ENCODE results near the gene BTNL9. TPM values are rescaled to one million over a fixed set of nuclear protein-coding genes. Genes with fewer than 3 reads are reported as not detected.

Gene BTNL9
- total RNA-seq, 4 donors from 2014 or later: 9.0 to 36.9 (median 18.9) TPM

- H3K27me3 ChIP-seq: peaks cover 0 to 4% of the 10 kb centered on the region in 2 donors
- TF ChIP-seq POLR2A (IDR thresholded peaks at IDR 0.05) (no peak), CTCF (IDR thresholded peaks at IDR 0.05) (no peak)
- no peak for DNase-seq
- H3K4me1 ChIP-seq: no peaks in the 10 kb centered on the region
- H3K4me3 ChIP-seq: no peak overlapping the region
- no peaks in the 10 kb centered on the region for H3K9me3 ChIP-seq
- intact Hi-C loops (cut with DNase I; ENCODE audit: low total_unique reads): no loop called here
- H3K36me3 ChIP-seq: no peaks in the 10 kb centered on the region
- no peak overlapping the region for H3K27ac ChIP-seq
Measured at GRCh38 chr5:181047921-181048320, 7.9 kb downstream of the BTNL9 start.

GRCh38 chr5:181050016-181050415, 9.9 kb downstream of the BTNL9 start:
- intact Hi-C loops (cut with DNase I; ENCODE audit: low total_unique reads): no loop called here
- no peak for DNase-seq
- Histone ChIP-seq H3K4me1 (no peaks in the 10 kb centered on the region), H3K4me3 (no peak overlapping the region), H3K27ac (no peak overlapping the region), H3K36me3 (no peaks in the 10 kb centered on the region), H3K27me3 (peaks cover 0 to 16% of the 10 kb centered on the region in 2 donors), H3K9me3 (no peaks in the 10 kb centered on the region)
- TF ChIP-seq POLR2A (IDR thresholded peaks at IDR 0.05): no peak
- TF ChIP-seq CTCF (IDR thresholded peaks at IDR 0.05): no peak

- DNase-seq: no peak
- Histone ChIP-seq H3K9me3 (no peaks in the 10 kb centered on the region), H3K36me3 (no peaks in the 10 kb centered on the region), H3K27ac (no peak overlapping the region), H3K27me3 (peaks cover 0 to 22% of the 10 kb centered on the region in 2 donors), H3K4me1 (no peaks in the 10 kb centered on the region), H3K4me3 (no peak overlapping the region)
- TF ChIP-seq POLR2A (IDR thresholded peaks at IDR 0.05) (no peak), CTCF (IDR thresholded peaks at IDR 0.05) (no peak)
- intact Hi-C loops (cut with DNase I; ENCODE audit: low total_unique reads): no loop called here
Measured at GRCh38 chr5:181051841-181052671, 12.0 kb downstream of the BTNL9 start.

GRCh38 chr5:181052672-181053487, 12.8 kb downstream of the BTNL9 start:
- no peak for DNase-seq
- TF ChIP-seq POLR2A (IDR thresholded peaks at IDR 0.05): no peak
- TF ChIP-seq CTCF (IDR thresholded peaks at IDR 0.05): no peak
- Histone ChIP-seq H3K36me3 (no peaks in the 10 kb centered on the region), H3K4me1 (no peaks in the 10 kb centered on the region), H3K4me3 (peak overlapping the region; percentile 22 to 42), H3K9me3 (no peaks in the 10 kb centered on the region), H3K27me3 (peaks cover 0 to 21% of the 10 kb centered on the region in 2 donors), H3K27ac (peak overlapping the region in 1 of 2 donors; percentile 33)
- intact Hi-C loops (cut with DNase I; ENCODE audit: low total_unique reads): no loop called here
